Measurements from ENCODE around the gene BCL11B.

BCL11B gene

DNA sequence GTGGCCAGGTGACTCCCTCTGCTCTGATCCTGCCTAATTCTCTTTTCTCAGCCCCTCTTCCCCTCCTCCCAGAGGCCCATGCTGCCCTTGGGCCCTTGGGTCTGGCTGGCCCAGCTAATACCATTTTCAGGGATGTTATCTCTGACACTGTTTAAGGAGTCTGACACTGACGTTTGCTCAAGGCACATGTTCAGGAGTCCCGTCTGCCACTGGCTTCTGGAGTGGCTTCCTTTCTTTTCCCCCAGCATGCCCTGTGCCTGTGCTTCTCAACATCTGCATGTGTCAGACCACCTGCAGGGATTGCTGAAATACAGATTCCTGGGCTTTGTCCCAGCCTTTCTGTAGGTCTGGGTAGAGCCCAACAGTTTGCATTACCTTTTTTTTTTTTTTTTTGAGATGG, 128.9 kb downstream of the BCL11B start:
- TF ChIP-seq, protein P1, sequence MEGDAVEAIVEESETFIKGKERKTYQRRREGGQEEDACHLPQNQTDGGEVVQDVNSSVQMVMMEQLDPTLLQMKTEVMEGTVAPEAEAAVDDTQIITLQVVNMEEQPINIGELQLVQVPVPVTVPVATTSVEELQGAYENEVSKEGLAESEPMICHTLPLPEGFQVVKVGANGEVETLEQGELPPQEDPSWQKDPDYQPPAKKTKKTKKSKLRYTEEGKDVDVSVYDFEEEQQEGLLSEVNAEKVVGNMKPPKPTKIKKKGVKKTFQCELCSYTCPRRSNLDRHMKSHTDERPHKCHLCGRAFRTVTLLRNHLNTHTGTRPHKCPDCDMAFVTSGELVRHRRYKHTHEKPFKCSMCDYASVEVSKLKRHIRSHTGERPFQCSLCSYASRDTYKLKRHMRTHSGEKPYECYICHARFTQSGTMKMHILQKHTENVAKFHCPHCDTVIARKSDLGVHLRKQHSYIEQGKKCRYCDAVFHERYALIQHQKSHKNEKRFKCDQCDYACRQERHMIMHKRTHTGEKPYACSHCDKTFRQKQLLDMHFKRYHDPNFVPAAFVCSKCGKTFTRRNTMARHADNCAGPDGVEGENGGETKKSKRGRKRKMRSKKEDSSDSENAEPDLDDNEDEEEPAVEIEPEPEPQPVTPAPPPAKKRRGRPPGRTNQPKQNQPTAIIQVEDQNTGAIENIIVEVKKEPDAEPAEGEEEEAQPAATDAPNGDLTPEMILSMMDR (IDR thresholded peaks at IDR 0.05; ENCODE audit: low read depth, low read length), result no peak
- no peak overlapping the region for H3K4me3 ChIP-seq (ENCODE audit: low read depth, low read length)
- no peaks in the 10 kb centered on the region for H3K4me1 ChIP-seq
- DNase-seq, result no peak
- H3K27me3 ChIP-seq, result no peaks in the 10 kb centered on the region
- no peaks in the 10 kb centered on the region for H3K36me3 ChIP-seq
- H3K9me3 ChIP-seq, result no peaks in the 10 kb centered on the region

DNA sequence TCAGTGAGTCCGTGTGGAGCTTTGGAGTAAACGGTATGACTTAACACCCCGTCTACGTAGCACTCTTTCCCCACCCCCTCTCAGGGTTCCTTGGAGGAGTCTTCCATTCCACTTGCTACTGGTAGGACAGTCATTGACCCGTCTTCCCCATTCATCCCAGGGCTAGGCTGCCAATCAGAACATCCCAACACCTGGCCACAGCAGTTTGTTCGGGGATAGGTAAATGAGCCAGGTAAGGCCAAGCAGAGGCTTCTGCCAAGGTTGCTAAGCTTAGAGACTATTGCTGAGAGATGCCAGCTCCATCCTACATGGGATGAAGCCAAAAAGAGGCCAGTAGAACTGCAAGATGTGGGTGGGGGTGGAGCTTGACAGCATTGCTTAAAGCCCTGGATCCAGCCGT, 130.8 kb downstream of the BCL11B start:
- H3K4me1 ChIP-seq, result no peaks in the 10 kb centered on the region
- no peaks in the 10 kb centered on the region for H3K9me3 ChIP-seq
- H3K36me3 ChIP-seq, result no peaks in the 10 kb centered on the region
- H3K4me3 ChIP-seq (ENCODE audit: low read depth, low read length), result no peak overlapping the region
- DNase-seq, result no peak
- TF ChIP-seq, protein P1 (IDR thresholded peaks at IDR 0.05; ENCODE audit: low read depth, low read length), result no peak
- H3K27me3 ChIP-seq, result no peaks in the 10 kb centered on the region

- no peaks in the 10 kb centered on the region for H3K27me3 ChIP-seq
- DNase-seq, result no peak
Measured at GRCh38 chr14:99138999-99139865, 132.8 kb downstream of the BCL11B start.

DNA sequence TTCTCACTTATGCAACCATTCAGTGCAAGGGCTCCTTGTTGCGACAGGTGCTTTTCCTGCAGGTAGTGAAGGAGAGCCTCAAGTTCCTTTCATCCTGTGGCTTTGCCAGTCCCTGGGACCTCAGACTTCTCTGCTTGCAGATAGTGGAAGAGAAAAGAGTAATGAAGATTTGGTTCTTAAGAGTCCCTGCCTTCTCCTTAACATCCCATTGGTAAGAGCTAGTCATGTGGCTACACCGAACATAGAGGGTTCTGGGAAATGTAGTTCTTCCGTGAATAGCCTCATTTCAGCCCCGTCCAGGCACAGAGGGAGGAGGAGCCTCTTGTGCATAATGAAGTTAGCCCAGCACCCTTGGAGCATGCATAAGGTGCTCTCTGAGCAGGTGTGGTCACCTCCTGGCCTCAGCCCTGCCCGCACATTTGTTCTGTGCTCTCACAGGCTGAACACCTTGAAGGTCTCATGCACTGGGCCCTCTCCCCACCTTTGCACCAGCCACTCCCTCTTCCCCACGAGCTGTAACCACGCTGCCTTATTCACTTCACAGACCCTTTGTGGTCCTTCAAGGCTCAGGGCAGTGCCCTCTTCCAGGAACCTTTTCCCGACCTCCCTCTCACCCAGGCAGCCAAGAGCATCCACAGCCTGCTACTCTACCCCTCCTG, 134.0 kb downstream of the BCL11B start:
- Histone ChIP-seq H3K4me1 (no peaks in the 10 kb centered on the region), H3K9me3 (no peaks in the 10 kb centered on the region), H3K27me3 (no peaks in the 10 kb centered on the region), H3K4me3 (ENCODE audit: low read depth, low read length) (no peak overlapping the region), H3K36me3 (no peaks in the 10 kb centered on the region)
- DNase-seq, result no peak
- TF ChIP-seq, protein P1 (IDR thresholded peaks at IDR 0.05; ENCODE audit: low read depth, low read length), result no peak

More at GRCh38 chr14:99138999-99139865, 132.8 kb downstream of the BCL11B start:
- H3K9me3 ChIP-seq, result no peaks in the 10 kb centered on the region
- H3K4me3 ChIP-seq (ENCODE audit: low read depth, low read length), result no peak overlapping the region
- TF ChIP-seq, protein P1 (IDR thresholded peaks at IDR 0.05; ENCODE audit: low read depth, low read length), result no peak
- no peaks in the 10 kb centered on the region for H3K36me3 ChIP-seq
- H3K4me1 ChIP-seq, result no peaks in the 10 kb centered on the region

DNA sequence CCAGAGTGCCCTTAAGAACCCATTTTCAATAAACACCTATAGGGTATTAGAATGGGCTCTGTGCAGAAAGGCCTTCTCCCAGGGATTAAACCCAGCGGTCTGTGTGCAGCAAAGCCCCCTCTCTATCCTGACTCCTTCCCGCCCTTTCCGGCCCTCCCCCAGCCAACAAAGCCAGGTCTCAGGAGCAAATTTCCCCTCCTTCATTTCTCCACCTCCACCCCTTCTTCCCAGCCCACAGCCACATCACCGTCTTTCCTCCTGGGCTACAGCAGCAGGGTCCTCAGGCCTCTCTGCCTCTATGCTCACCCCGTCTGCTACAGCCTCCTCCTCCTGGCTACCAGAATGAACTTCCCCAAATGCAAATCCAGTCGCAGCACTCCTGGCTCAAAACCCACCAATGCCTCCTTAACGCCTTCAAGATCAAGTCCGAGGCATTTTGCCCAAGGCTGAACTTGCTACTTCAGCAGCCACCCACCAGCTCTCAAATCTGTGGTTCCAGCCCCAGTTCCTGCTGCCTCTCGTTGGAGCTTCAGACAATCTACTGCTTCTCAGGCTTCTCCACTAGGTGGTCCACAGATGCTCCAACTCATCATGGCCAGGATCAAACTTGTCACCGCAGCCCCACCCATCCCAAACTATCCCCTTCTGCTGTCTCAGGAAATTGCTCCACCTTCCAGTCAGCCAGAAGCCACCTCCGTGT, 134.8 kb downstream of the BCL11B start:
- Histone ChIP-seq H3K27me3 (no peaks in the 10 kb centered on the region), H3K4me1 (no peaks in the 10 kb centered on the region), H3K36me3 (no peaks in the 10 kb centered on the region), H3K9me3 (no peaks in the 10 kb centered on the region), H3K4me3 (ENCODE audit: low read depth, low read length) (no peak overlapping the region)
- TF ChIP-seq, protein P1 (IDR thresholded peaks at IDR 0.05; ENCODE audit: low read depth, low read length), result no peak
- DNase-seq, result no peak
